GM19099 (cell line): ENCODE results near the gene ACACB.

Experiments
- POLR2A ChIP-seq: IDR thresholded peaks from 3 replicates; pipeline ENCODE4 v1.6.1; 2011; ENCODE audit warnings: low read depth; ENCODE audit not compliant: insufficient read length; ENCODE audit errors: extremely low read depth

ACACB gene

DNA sequence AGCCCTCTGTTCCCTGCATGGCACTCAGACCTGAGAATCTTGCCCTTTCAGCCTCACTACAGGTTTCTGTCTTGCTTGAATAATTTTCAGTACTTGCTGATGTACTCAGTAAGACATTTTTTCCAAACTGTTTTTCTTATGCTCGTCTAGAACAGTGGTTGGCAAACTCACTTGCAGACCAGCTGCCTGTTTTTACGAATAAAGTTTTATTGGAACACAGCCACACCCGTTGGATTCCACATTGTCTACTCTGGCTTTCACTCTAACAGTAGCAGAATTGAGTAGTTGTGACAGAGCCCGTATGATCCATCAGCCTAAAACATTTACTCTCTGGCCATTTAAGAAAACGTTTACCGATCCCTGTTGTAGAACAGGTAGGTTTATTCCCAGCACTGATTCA is 119.9 kb downstream of the ACACB start:
- no peak for TF ChIP-seq POLR2A

GRCh38 chr12:109239179-109239578 is 122.8 kb downstream of the ACACB start:
- TF ChIP-seq POLR2A = no peak

GRCh38 chr12:109239691-109240090 is 123.3 kb downstream of the ACACB start:
- no peak for TF ChIP-seq POLR2A

DNA sequence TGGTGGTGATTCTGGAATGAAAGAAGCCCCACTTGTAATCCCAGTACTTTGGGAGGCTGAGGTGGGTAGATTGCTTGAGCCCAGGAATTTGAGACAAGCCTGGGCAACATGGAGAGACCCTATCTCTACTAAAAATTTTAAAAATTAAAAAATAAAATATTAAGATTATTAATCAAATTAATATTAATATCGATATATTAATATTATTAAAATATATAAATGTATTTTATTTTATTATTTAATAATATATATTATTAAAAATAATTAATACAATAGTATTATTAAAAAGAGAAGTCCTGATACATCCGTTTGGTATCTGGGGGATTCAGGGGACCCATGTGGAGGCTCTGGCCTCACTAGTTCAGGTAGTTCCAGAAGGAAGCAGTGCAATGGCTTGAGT is 124.0 kb downstream of the ACACB start:
- no peak for TF ChIP-seq POLR2A

DNA sequence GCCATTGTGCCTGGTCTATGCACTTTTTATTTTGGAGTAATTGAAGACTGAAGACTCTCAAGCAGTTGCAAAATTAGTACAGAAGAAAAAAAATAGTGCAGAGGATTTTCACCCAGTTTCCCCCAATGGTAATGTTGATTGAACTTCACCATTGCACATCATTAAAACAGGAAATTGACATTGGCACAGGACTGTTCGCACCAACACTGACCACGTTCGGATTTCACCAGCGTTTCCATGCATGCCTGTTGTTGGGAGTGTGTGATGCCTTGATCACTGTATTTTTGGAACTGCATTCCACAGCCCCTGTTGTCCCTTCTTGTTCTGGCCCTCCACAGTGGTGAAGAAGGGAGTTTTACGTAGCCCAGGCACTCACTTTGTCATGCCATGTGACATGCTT is 125.5 kb downstream of the ACACB start:
- TF ChIP-seq POLR2A = no peak

- no peak for TF ChIP-seq POLR2A
These were observed 127.7 kb downstream of the ACACB start for GRCh38 chr12:109244073-109244472.

DNA sequence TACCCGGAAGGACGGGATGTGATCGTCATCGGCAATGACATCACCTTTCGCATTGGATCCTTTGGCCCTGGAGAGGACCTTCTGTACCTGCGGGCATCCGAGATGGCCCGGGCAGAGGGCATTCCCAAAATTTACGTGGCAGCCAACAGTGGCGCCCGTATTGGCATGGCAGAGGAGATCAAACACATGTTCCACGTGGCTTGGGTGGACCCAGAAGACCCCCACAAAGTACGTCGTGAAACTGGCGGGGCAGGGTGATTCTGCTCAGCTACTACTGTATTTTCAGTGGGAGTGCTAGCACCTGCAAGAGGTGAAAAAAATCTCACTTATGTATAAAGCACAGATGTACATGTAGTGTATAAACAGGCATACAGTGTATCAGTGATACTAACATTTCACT is 129.8 kb downstream of the ACACB start:
- TF ChIP-seq POLR2A = no peak

- TF ChIP-seq POLR2A = no peak
These were observed 131.7 kb downstream of the ACACB start for GRCh38 chr12:109247831-109248654.

DNA sequence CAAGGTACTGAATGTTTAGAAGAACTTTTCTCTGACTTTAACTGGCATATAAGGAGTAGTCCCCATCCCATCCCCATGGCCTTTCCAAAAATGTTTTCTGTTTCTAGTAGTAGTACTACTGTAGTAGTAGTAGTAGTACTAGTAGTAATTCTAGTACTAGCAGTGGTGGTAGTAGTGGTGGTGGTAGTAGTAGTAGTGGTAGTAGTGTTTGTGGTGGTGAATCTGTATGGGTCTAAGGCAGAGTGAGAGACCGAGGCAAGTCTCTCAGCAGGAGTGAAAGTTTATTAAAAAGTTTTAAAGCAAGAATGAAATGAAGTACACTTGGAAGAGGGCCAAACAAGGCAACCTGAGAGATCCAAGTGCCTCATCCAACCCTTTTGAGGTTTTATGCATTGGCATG is 134.1 kb downstream of the ACACB start:
- TF ChIP-seq POLR2A = no peak

DNA sequence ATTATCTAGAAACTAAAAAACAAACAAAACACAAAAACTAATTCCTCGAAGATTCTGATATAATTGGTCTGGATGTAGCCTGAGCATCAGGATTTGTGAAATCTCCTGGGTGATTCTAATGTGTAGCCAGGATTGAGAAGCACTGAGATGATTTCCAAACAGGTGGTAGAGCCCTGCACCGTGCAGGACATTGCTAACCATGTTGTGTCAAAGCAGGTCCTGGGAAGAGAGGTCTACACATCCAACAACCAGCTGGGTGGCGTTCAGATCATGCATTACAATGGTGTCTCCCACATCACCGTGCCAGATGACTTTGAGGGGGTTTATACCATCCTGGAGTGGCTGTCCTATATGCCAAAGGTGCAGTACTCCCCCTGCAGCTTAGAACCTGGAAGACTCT is 136.4 kb downstream of the ACACB start:
- no peak for TF ChIP-seq POLR2A

GRCh38 chr12:109253913-109254544 is 137.6 kb downstream of the ACACB start:
- TF ChIP-seq POLR2A = no peak

DNA sequence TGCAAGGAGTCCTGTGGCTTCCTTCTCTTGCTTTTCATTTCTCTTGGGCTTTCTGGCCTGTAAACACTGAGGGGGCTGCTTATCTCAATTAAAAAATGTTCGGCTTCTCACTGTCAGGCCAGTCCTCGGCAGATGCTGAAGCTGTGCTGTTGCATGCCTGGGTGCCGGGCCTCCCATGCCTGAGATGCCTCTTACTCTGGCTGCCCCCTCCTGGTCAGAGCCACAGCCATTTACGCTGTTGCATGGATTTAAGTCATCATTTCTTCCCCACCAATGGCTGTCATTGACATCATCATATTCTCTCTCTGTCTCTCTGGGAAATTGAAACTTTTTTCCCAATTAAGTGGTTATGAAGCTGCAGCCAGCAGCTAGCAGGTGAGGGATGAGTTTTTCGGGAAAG is 139.0 kb downstream of the ACACB start:
- TF ChIP-seq POLR2A = no peak

GRCh38 chr12:109256011-109256410 is 139.6 kb downstream of the ACACB start:
- TF ChIP-seq POLR2A = no peak

- no peak for TF ChIP-seq POLR2A
These were observed 141.8 kb downstream of the ACACB start for GRCh38 chr12:109258201-109258600.

- no peak for TF ChIP-seq POLR2A
These were observed 142.5 kb downstream of the ACACB start for GRCh38 chr12:109258607-109259544.
